ENCODE results near the gene NELL1. TPM values are rescaled to one million over a fixed set of nuclear protein-coding genes. Genes with fewer than 3 reads are reported as not detected.

NELL1 gene
- polyA plus RNA-seq, 4 donors: 0.18 to 5.1 TPM; not detected in 2

DNA sequence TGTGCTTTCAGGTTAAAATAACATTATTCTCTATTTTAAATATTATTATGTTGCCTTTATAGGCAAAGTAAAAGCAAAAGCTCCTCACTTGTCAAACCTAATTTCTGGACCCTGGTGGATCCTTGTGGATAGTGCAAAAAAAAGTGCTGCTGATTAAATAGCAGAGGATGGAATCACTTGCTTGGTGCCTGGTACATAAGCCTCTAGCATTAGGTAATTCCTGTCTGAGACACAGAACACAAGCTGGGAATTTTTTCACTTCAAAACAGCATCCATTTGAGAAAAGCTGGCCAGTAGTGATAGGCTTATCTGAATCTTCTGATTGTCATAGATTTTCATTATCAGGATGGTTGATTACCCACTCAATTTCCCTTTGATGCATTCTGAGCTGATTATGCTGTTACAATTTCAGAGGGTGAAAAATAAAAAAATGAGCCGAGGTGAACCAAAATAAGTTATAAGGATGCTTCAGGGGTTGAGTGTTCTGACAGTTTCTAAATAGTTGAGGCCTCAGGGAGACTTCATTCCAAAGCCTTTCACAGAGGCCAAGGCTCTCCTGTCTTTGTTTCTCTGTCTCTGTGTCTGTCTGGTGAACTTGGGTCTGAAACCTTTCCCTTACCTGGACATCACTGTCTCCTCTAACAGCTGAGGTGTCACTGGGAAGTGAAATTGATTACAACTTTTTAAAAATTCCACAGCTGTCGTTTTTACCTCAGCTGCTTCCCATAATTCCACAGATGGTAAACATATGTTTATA, 242.9 kb downstream of the NELL1 start:
- no peak for FAIRE-seq
- Histone ChIP-seq H3K9me3 (ENCODE audit: control insufficient read depth in 2 of 2, insufficient read depth in 1 of 2, low read depth in 1 of 2, low read length in 1 of 2) (no peaks in the 10 kb centered on the region), H3K36me3 (ENCODE audit: control insufficient read depth in 3 of 3, insufficient read depth in 2 of 3, low read depth in 1 of 3, low read length in 3 of 3) (no peaks in the 10 kb centered on the region), H3K4me3 (ENCODE audit: low read depth in 1 of 3, low read length in 3 of 3) (no peak overlapping the region), H3K27ac (ENCODE audit: low read depth in 1 of 3, low read length in 2 of 3) (no peak overlapping the region), H3K4me1 (ENCODE audit: control insufficient read depth in 3 of 3, insufficient read depth in 2 of 3, low read depth in 1 of 3, low read length in 2 of 3) (no peaks in the 10 kb centered on the region), H3K27me3 (ENCODE audit: control insufficient read depth in 3 of 3, insufficient read depth in 3 of 3, low read length in 3 of 3) (no peaks in the 10 kb centered on the region)
- no peak for DNase-seq
- 20 to 31% (median 22%) methylated on average over 2 of the region's 2 CpGs for WGBS, 3 donors

DNA sequence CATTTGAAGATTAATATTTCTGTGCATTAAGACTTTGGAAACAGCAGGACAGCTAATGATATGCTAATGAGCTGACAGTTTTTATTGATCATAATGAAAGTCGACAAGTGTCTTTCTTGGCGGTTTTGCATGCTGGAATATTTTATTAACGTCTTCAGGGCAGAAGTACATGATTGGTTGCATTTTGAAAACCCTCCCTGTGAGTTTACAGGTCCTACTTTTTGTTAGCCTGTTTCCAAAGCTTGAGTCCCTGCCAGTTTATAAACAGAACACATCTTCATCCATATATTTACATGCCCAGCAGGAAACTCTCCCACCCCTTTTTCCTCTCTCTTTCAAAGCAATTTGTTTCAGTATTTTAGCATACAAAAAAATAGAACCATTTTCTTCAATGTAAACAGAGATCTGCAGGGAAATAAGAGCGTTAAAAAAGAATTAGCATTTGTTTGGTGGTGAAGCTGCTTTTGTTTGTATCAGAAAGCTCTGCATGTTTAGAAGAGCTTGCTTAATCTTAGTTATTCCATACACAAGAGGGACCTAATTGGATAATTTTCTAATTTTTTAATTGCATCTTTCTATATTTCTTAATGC, 243.6 kb downstream of the NELL1 start:
- no peak for FAIRE-seq
- no peaks in the 10 kb centered on the region for H3K27me3 ChIP-seq (ENCODE audit: control insufficient read depth in 3 of 3, insufficient read depth in 3 of 3, low read length in 3 of 3)
- 12 to 19% (median 16%) methylated on average over 4 of the region's 4 CpGs for WGBS, 3 donors

DNA sequence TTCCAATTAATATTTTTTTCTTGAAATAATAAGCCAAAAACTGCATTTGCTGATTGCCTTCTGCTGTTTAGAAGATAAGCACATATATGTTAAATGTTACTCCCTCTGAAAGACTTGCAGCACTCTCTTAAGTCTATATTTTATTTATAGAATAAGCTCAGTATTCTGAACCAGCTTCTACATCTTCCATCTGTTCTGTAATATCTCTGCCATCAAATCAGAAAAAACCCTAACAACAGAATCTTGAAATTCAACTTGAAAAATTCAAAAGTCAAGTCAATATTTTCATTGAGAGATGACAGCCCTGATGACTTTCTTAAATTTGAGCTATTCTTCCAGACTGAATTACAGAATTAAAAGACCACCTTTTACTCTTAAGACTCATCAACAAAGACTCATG, 247.9 kb downstream of the NELL1 start:
- H3K27ac ChIP-seq (ENCODE audit: low read depth in 1 of 3, low read length in 2 of 3): no peak overlapping the region
- DNase-seq: no peak
- no peak for FAIRE-seq

More for the DNA sequence above, 243.6 kb downstream of the NELL1 start:
- Histone ChIP-seq H3K9me3 (ENCODE audit: control insufficient read depth in 2 of 2, insufficient read depth in 1 of 2, low read depth in 1 of 2, low read length in 1 of 2) (no peaks in the 10 kb centered on the region), H3K4me3 (ENCODE audit: low read depth in 1 of 3, low read length in 3 of 3) (no peak overlapping the region), H3K4me1 (ENCODE audit: control insufficient read depth in 3 of 3, insufficient read depth in 2 of 3, low read depth in 1 of 3, low read length in 2 of 3) (no peaks in the 10 kb centered on the region), H3K36me3 (ENCODE audit: control insufficient read depth in 3 of 3, insufficient read depth in 2 of 3, low read depth in 1 of 3, low read length in 3 of 3) (no peaks in the 10 kb centered on the region), H3K27ac (ENCODE audit: low read depth in 1 of 3, low read length in 2 of 3) (no peak overlapping the region)
- no peak for DNase-seq

DNA sequence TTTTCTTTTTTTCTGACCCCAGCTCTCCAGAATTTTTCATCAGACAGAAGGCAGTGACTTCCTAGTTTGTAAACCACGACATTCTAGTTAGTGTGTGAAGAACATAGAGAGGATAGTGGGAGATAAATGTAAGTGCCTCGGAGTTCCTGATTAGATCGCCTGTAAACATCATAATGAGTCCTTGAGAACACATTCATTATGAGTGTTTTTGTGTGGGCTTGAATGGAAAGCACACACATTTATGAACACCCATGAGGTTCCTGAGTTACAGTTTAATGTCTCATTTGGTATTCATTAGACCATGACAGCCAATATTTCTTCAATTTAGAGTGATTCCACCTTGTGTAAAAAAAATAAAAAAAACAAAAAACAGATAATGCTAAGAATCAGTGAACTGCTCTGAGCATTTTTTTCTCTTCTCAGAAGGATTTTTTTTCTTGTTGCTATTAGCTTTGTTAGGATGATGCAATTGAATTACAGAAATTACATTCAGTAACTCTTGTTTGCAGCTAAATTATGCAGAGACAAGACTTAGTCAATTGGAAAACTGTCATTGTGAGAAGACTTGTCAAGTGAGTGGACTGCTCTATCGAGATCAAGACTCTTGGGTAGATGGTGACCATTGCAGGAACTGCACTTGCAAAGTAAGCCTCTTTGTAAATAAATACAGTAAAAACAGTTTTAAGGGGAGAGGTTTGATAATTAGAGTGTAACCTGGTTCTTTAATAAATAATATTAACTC, 257.6 kb downstream of the NELL1 start:
- H3K27ac ChIP-seq (ENCODE audit: low read depth in 1 of 3, low read length in 2 of 3): no peak overlapping the region
- WGBS, 3 donors: 46 to 53% (median 52%) methylated on average over 4 of the region's 4 CpGs
- H3K4me3 ChIP-seq (ENCODE audit: low read depth in 1 of 3, low read length in 3 of 3): no peak overlapping the region

More for the DNA sequence above, 247.9 kb downstream of the NELL1 start:
- H3K9me3 ChIP-seq (ENCODE audit: control insufficient read depth in 2 of 2, insufficient read depth in 1 of 2, low read depth in 1 of 2, low read length in 1 of 2): no peaks in the 10 kb centered on the region
- no peaks in the 10 kb centered on the region for H3K4me1 ChIP-seq (ENCODE audit: control insufficient read depth in 3 of 3, insufficient read depth in 2 of 3, low read depth in 1 of 3, low read length in 2 of 3)
- no peaks in the 10 kb centered on the region for H3K27me3 ChIP-seq (ENCODE audit: control insufficient read depth in 3 of 3, insufficient read depth in 3 of 3, low read length in 3 of 3)
- no peaks in the 10 kb centered on the region for H3K36me3 ChIP-seq (ENCODE audit: control insufficient read depth in 3 of 3, insufficient read depth in 2 of 3, low read depth in 1 of 3, low read length in 3 of 3)
- no peak overlapping the region for H3K4me3 ChIP-seq (ENCODE audit: low read depth in 1 of 3, low read length in 3 of 3)

DNA sequence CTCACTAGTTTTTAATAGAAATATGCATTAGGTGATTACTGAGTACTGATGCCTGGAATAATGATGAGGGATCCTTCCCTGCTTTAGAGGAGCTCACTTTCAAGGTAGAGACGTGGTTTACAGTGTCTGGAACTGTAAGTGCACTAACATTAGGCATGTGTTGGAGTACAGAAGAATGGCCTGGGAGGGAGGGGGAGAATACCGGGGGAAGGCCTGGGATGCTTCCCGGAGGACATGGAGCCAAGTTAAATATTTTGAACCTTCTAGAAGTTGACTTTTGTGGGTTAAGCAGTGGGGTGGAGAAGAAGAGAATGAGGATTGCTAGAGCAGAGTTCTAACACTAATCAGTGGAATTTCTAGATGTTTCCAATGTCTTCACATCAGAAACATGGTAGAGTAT, 261.6 kb downstream of the NELL1 start:
- no peaks in the 10 kb centered on the region for H3K4me1 ChIP-seq (ENCODE audit: control insufficient read depth in 3 of 3, insufficient read depth in 2 of 3, low read depth in 1 of 3, low read length in 2 of 3)
- no peak for FAIRE-seq
- H3K27ac ChIP-seq (ENCODE audit: low read depth in 1 of 3, low read length in 2 of 3): no peak overlapping the region
- H3K4me3 ChIP-seq (ENCODE audit: low read depth in 1 of 3, low read length in 3 of 3): no peak overlapping the region
- no peaks in the 10 kb centered on the region for H3K36me3 ChIP-seq (ENCODE audit: control insufficient read depth in 3 of 3, insufficient read depth in 2 of 3, low read depth in 1 of 3, low read length in 3 of 3)
- DNase-seq: no peak
- H3K27me3 ChIP-seq (ENCODE audit: control insufficient read depth in 3 of 3, insufficient read depth in 3 of 3, low read length in 3 of 3): no peaks in the 10 kb centered on the region
- no peaks in the 10 kb centered on the region for H3K9me3 ChIP-seq (ENCODE audit: control insufficient read depth in 2 of 2, insufficient read depth in 1 of 2, low read depth in 1 of 2, low read length in 1 of 2)
- 62 to 69% (median 66%) methylated on average over 3 of the region's 3 CpGs for WGBS, 3 donors

More for the DNA sequence above, 257.6 kb downstream of the NELL1 start:
- Histone ChIP-seq H3K4me1 (ENCODE audit: control insufficient read depth in 3 of 3, insufficient read depth in 2 of 3, low read depth in 1 of 3, low read length in 2 of 3) (no peaks in the 10 kb centered on the region), H3K27me3 (ENCODE audit: control insufficient read depth in 3 of 3, insufficient read depth in 3 of 3, low read length in 3 of 3) (no peaks in the 10 kb centered on the region), H3K9me3 (ENCODE audit: control insufficient read depth in 2 of 2, insufficient read depth in 1 of 2, low read depth in 1 of 2, low read length in 1 of 2) (no peaks in the 10 kb centered on the region), H3K36me3 (ENCODE audit: control insufficient read depth in 3 of 3, insufficient read depth in 2 of 3, low read depth in 1 of 3, low read length in 3 of 3) (no peaks in the 10 kb centered on the region)
- DNase-seq (no peak), FAIRE-seq (no peak)

DNA sequence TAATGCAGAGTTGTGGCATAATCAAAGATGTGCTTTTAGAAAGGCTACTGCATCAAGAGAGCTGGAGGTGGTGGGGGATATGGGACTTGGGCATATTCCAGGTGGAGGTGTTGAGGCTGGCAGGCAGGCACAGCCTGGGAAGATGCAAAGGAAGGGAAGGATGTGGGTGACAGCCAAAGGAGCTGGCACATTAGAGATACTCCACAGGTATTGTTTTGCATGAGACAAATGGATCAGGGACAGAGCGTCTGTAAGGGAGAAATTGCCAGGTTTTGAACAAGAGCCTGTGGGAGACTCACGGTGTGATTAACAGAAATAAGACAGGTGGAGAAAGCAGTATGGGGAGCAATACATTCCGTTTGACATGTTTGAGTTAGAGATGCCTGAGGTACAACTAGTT, 263.7 kb downstream of the NELL1 start:
- H3K27me3 ChIP-seq (ENCODE audit: control insufficient read depth in 3 of 3, insufficient read depth in 3 of 3, low read length in 3 of 3): no peaks in the 10 kb centered on the region
- no peaks in the 10 kb centered on the region for H3K36me3 ChIP-seq (ENCODE audit: control insufficient read depth in 3 of 3, insufficient read depth in 2 of 3, low read depth in 1 of 3, low read length in 3 of 3)
- no peak for DNase-seq
- no peak for FAIRE-seq
- no peak overlapping the region for H3K4me3 ChIP-seq (ENCODE audit: low read depth in 1 of 3, low read length in 3 of 3)
- no peak overlapping the region for H3K27ac ChIP-seq (ENCODE audit: low read depth in 1 of 3, low read length in 2 of 3)
- 57 to 69% (median 63%) methylated on average over 3 of the region's 3 CpGs for WGBS, 3 donors
- no peaks in the 10 kb centered on the region for H3K4me1 ChIP-seq (ENCODE audit: control insufficient read depth in 3 of 3, insufficient read depth in 2 of 3, low read depth in 1 of 3, low read length in 2 of 3)
- H3K9me3 ChIP-seq (ENCODE audit: control insufficient read depth in 2 of 2, insufficient read depth in 1 of 2, low read depth in 1 of 2, low read length in 1 of 2): no peaks in the 10 kb centered on the region

DNA sequence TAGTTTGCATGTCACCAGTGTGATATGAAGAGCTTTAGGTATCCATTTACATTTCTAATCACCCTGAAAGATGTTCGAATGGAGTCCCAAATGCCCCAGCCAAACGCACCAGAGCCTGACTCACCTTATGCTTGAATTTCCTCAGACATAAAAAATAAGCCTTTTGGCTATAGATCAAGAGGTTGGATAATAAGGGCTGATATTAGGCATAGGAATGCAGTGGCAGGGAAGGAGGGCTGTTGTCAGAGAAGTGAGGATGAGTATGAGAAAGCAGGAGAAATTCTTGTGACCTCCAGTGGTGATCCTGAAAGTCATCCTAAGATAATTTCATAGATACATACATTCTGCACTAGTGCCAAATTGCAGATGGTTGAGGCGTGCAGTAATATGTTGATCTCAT, 264.6 kb downstream of the NELL1 start:
- H3K27me3 ChIP-seq (ENCODE audit: control insufficient read depth in 3 of 3, insufficient read depth in 3 of 3, low read length in 3 of 3): no peaks in the 10 kb centered on the region
- FAIRE-seq: no peak
- WGBS, 3 donors: 73 to 87% (median 78%) methylated on average over 3 of the region's 3 CpGs
- no peaks in the 10 kb centered on the region for H3K9me3 ChIP-seq (ENCODE audit: control insufficient read depth in 2 of 2, insufficient read depth in 1 of 2, low read depth in 1 of 2, low read length in 1 of 2)
- H3K36me3 ChIP-seq (ENCODE audit: control insufficient read depth in 3 of 3, insufficient read depth in 2 of 3, low read depth in 1 of 3, low read length in 3 of 3): no peaks in the 10 kb centered on the region
- no peaks in the 10 kb centered on the region for H3K4me1 ChIP-seq (ENCODE audit: control insufficient read depth in 3 of 3, insufficient read depth in 2 of 3, low read depth in 1 of 3, low read length in 2 of 3)
- DNase-seq: no peak
- no peak overlapping the region for H3K27ac ChIP-seq (ENCODE audit: low read depth in 1 of 3, low read length in 2 of 3)
- H3K4me3 ChIP-seq (ENCODE audit: low read depth in 1 of 3, low read length in 3 of 3): no peak overlapping the region

DNA sequence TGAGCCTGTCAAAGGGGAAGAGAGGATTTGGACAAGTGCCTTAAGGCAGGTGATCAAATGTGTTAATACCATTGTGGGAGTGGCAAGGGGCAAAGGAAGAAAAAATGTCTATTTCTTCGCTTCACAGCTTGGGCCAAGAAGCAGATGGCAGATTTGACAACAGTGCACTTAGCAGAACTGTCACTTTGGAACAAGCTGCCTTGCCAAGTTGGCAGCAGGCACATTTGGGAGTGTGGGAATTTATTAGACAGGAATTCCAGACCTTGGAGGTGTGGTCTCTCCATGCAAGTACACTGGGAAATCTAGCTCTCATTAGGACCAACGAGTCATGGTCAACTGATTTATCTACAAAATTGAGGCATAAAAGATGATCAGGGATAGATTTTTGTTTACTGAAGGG, 265.1 kb downstream of the NELL1 start:
- no peaks in the 10 kb centered on the region for H3K27me3 ChIP-seq (ENCODE audit: control insufficient read depth in 3 of 3, insufficient read depth in 3 of 3, low read length in 3 of 3)
- no peaks in the 10 kb centered on the region for H3K9me3 ChIP-seq (ENCODE audit: control insufficient read depth in 2 of 2, insufficient read depth in 1 of 2, low read depth in 1 of 2, low read length in 1 of 2)
- FAIRE-seq: no peak
- H3K4me3 ChIP-seq (ENCODE audit: low read depth in 1 of 3, low read length in 3 of 3): no peak overlapping the region
- DNase-seq: no peak
- H3K4me1 ChIP-seq (ENCODE audit: control insufficient read depth in 3 of 3, insufficient read depth in 2 of 3, low read depth in 1 of 3, low read length in 2 of 3): no peaks in the 10 kb centered on the region
- no peaks in the 10 kb centered on the region for H3K36me3 ChIP-seq (ENCODE audit: control insufficient read depth in 3 of 3, insufficient read depth in 2 of 3, low read depth in 1 of 3, low read length in 3 of 3)
- no peak overlapping the region for H3K27ac ChIP-seq (ENCODE audit: low read depth in 1 of 3, low read length in 2 of 3)
- WGBS, 3 donors: 45 to 66% (median 46%) methylated on average over 2 of the region's 2 CpGs

Data from small intestine (tissue), 7 donors.